Upper lobe of left lung (tissue), 4 donors: ENCODE measurements around the gene TSKU.

Source experiments
- CTCF ChIP-seq, 6 experiments: fragments of 450-650 bp in 4 of 6; fragments of 200-600 bp in 2 of 6; sonication (generic) in 2 of 6; IDR thresholded peaks; one replicate each; pipeline ENCODE4 v1.5.1; 2016 to 2019; ENCODE audit warnings: antibody characterized with exemption in 6 of 6
- EP300 ChIP-seq, 4 donors: sonication (generic); formaldehyde crosslinking; IDR thresholded peaks; one replicate each; pipeline ENCODE4 v1.5.1; 2017; ENCODE audit warnings: antibody characterized with exemption in 4 of 4, control low read depth in 2 of 4
- POLR2AphosphoS5 ChIP-seq, 2 donors: sonication (generic); formaldehyde crosslinking; IDR thresholded peaks; one replicate each; pipeline ENCODE4 v1.5.1; 2017; ENCODE audit warnings: antibody characterized with exemption in 2 of 2

- TF ChIP-seq POLR2AphosphoS5 (IDR thresholded peaks at IDR 0.05) (no peak), CTCF (IDR thresholded peaks at IDR 0.05) (no peak), EP300 (IDR thresholded peaks at IDR 0.05) (no peak)
These were observed 19.5 kb downstream of the TSKU start for GRCh38 chr11:76802621-76803020.
